OCI-LY1 (cell line): ENCODE results near the gene DTX3.
"Not testable (repeated sequence)": the region's sequence is repeated elsewhere in the genome, so short reads cannot be mapped to it uniquely, and the experiment has no call there.

Experiments
- H2AFZ ChIP-seq: fragments of 200-600 bp; sonication (generic), shearing (Covaris generic); 2 replicates; pipeline ENCODE4 v1.6.0; 2014; ENCODE audit warnings: antibody characterized with exemption, mild to moderate bottlenecking, low read length
- H3F3A ChIP-seq: fragments of 200-600 bp; sonication (generic), shearing (Covaris generic); 2 replicates; pipeline ENCODE4 v1.6.0; 2014; ENCODE audit warnings: mild to moderate bottlenecking, antibody characterized with exemption, low read length, moderate library complexity; ENCODE audit not compliant: insufficient read depth
- H3K27ac ChIP-seq: fragments of 200-600 bp; sonication (generic); 2 replicates; pipeline ENCODE4 v1.5.1; 2014; ENCODE audit warnings: low read length, mixed run types, mild to moderate bottlenecking, low read depth; ENCODE audit not compliant: poor library complexity, severe bottlenecking
- H3K27me3 ChIP-seq: fragments of 200-600 bp; sonication (generic); 2 replicates; pipeline ENCODE4 v1.6.0; 2014; ENCODE audit warnings: antibody characterized with exemption, mild to moderate bottlenecking, low read length, moderate library complexity; ENCODE audit not compliant: insufficient read depth
- H3K36me3 ChIP-seq: fragments of 200-600 bp; sonication (generic); 2 replicates; pipeline ENCODE4 v1.6.1; 2014; ENCODE audit warnings: mild to moderate bottlenecking, antibody characterized with exemption, low read length, moderate library complexity, mixed read lengths; ENCODE audit not compliant: insufficient read depth
- H3K4me1 ChIP-seq: fragments of 200-600 bp; sonication (generic); 2 replicates; pipeline ENCODE4 v1.5.1; 2014; ENCODE audit warnings: mild to moderate bottlenecking, low read length, moderate library complexity; ENCODE audit not compliant: insufficient read depth, severe bottlenecking
- H3K4me2 ChIP-seq: fragments of 200-600 bp; sonication (generic), shearing (Covaris generic); 2 replicates; pipeline ENCODE4 v1.6.1; 2014; ENCODE audit warnings: low read length
- H3K4me3 ChIP-seq: fragments of 200-600 bp; sonication (generic); 2 replicates; pipeline ENCODE4 v1.5.1; 2014; ENCODE audit warnings: low read length, low read depth, mild to moderate bottlenecking, mixed read lengths; ENCODE audit not compliant: poor library complexity, severe bottlenecking
- H3K79me2 ChIP-seq: fragments of 200-600 bp; shearing (Covaris generic); 2 replicates; pipeline ENCODE4 v1.6.1; 2016; ENCODE audit warnings: mixed run types, low read length, mixed read lengths; ENCODE audit not compliant: insufficient read depth
- H3K9ac ChIP-seq: fragments of 200-600 bp; sonication (generic), shearing (Covaris generic); 2 replicates; pipeline ENCODE4 v1.6.1; 2014; ENCODE audit warnings: mild to moderate bottlenecking, low read length, mixed read lengths
- H3K9me2 ChIP-seq: fragments of 200-600 bp; sonication (generic), shearing (Covaris generic); 2 replicates; pipeline ENCODE4 v1.6.1; 2014; ENCODE audit warnings: low read depth, mild to moderate bottlenecking, low read length, mixed read lengths
- H3K9me3 ChIP-seq: fragments of 200-600 bp; shearing (Covaris generic); 2 replicates; pipeline ENCODE4 v1.6.1; 2014; ENCODE audit warnings: low read length, mixed read lengths
- H4K20me1 ChIP-seq: fragments of 200-600 bp; sonication (generic), shearing (Covaris generic); 2 replicates; pipeline ENCODE4 v1.6.0; 2016; ENCODE audit warnings: mild to moderate bottlenecking, low read length; ENCODE audit not compliant: insufficient read depth
- CTCF ChIP-seq: fragments of 200-600 bp; sonication (generic), shearing (Covaris generic); IDR thresholded peaks from 2 replicates; pipeline ENCODE4 v1.5.1; 2017; ENCODE audit warnings: mild to moderate bottlenecking, antibody characterized with exemption, low read length, moderate library complexity, mixed read lengths
- EZH2 ChIP-seq: fragments of 200-600 bp; sonication (generic), shearing (Covaris generic); IDR thresholded peaks from 2 replicates; pipeline ENCODE4 v1.8.0; 2017; ENCODE audit warnings: borderline replicate concordance, mixed run types, mild to moderate bottlenecking, antibody characterized with exemption, low read length, moderate library complexity, mixed read lengths

DTX3 gene

GRCh38 chr12:57560516-57560915, 44.1 kb upstream of the DTX3 start:
- H3K9me3 ChIP-seq, result no peaks in the 10 kb centered on the region
- no peak overlapping the region for H3K4me2 ChIP-seq
- no peak overlapping the region for H3K4me3 ChIP-seq
- H3K9me2 ChIP-seq, result no peaks in the 10 kb centered on the region
- TF ChIP-seq EZH2 (no peak), CTCF (no peak)
- H3K36me3 ChIP-seq, result no peaks in the 10 kb centered on the region
- H2AFZ ChIP-seq, result no peak overlapping the region
- H3K27ac ChIP-seq, result no peak overlapping the region
- H3F3A ChIP-seq, result no peaks in the 10 kb centered on the region
- no peaks in the 10 kb centered on the region for H4K20me1 ChIP-seq
- no peak overlapping the region for H3K9ac ChIP-seq
- H3K4me1 ChIP-seq, result no peaks in the 10 kb centered on the region
- H3K27me3 ChIP-seq, result 0 out of 2 replicates have a peak, but pooled peaks cover 5% of the 10 kb centered on the region
- H3K79me2 ChIP-seq, result no peaks in the 10 kb centered on the region

- not testable (repeated sequence) for H3K36me3 ChIP-seq, H3K27ac ChIP-seq, H3K4me1 ChIP-seq, H4K20me1 ChIP-seq, H3K79me2 ChIP-seq, H3K9me2 ChIP-seq, H3K4me2 ChIP-seq, H3K9ac ChIP-seq, H3K27me3 ChIP-seq, H3K9me3 ChIP-seq, H3K4me3 ChIP-seq, H3F3A ChIP-seq, H2AFZ ChIP-seq
These were observed 43.5 kb upstream of the DTX3 start for GRCh38 chr12:57561117-57561516.

GRCh38 chr12:57563358-57563757, 41.3 kb upstream of the DTX3 start:
- Histone ChIP-seq H3K4me3 (no peak overlapping the region), H3K9ac (no peak overlapping the region), H3K27ac (no peak overlapping the region), H3K4me2 (no peak overlapping the region), H3K27me3 (0 out of 2 replicates have a peak, but pooled peaks cover 5% of the 10 kb centered on the region), H3F3A (no peaks in the 10 kb centered on the region), H3K9me3 (no peaks in the 10 kb centered on the region), H3K36me3 (no peaks in the 10 kb centered on the region), H3K4me1 (no peaks in the 10 kb centered on the region), H2AFZ (no peak overlapping the region), H3K9me2 (no peaks in the 10 kb centered on the region), H3K79me2 (no peaks in the 10 kb centered on the region), H4K20me1 (no peaks in the 10 kb centered on the region)
- TF ChIP-seq EZH2 (no peak), CTCF (no peak)

GRCh38 chr12:57564178-57564740, 40.4 kb upstream of the DTX3 start:
- H3K79me2 ChIP-seq, result no peaks in the 10 kb centered on the region
- no peak overlapping the region for H3K27ac ChIP-seq
- no peaks in the 10 kb centered on the region for H3K4me1 ChIP-seq
- H3F3A ChIP-seq, result no peaks in the 10 kb centered on the region
- H3K4me3 ChIP-seq, result no peak overlapping the region
- no peaks in the 10 kb centered on the region for H3K36me3 ChIP-seq
- no peaks in the 10 kb centered on the region for H4K20me1 ChIP-seq
- TF ChIP-seq CTCF (no peak), EZH2 (no peak)
- no peaks in the 10 kb centered on the region for H3K9me3 ChIP-seq
- H3K9me2 ChIP-seq, result no peaks in the 10 kb centered on the region
- no peak overlapping the region for H3K4me2 ChIP-seq
- no peak overlapping the region for H2AFZ ChIP-seq
- 0 out of 2 replicates have a peak, but pooled peaks cover 5% of the 10 kb centered on the region for H3K27me3 ChIP-seq
- H3K9ac ChIP-seq, result no peak overlapping the region
